ENCODE measurements around the gene CAMTA1.

- TF ChIP-seq CTCF (IDR thresholded peaks at IDR 0.05) (no peak), EZH2 (IDR thresholded peaks at IDR 0.05) (no peak), EZH2phosphoT487 (IDR thresholded peaks at IDR 0.05) (no peak)
Observed at GRCh38 chr1:7575041-7575400, 789.8 kb downstream of the CAMTA1 start.

Data from neural progenitor cell (in vitro differentiated cells).